ENCODE measurements around the gene DPH1.
A peak's percentile ranks its signal among the peaks of the same experiment; 100 is the strongest.

Gene DPH1

DNA sequence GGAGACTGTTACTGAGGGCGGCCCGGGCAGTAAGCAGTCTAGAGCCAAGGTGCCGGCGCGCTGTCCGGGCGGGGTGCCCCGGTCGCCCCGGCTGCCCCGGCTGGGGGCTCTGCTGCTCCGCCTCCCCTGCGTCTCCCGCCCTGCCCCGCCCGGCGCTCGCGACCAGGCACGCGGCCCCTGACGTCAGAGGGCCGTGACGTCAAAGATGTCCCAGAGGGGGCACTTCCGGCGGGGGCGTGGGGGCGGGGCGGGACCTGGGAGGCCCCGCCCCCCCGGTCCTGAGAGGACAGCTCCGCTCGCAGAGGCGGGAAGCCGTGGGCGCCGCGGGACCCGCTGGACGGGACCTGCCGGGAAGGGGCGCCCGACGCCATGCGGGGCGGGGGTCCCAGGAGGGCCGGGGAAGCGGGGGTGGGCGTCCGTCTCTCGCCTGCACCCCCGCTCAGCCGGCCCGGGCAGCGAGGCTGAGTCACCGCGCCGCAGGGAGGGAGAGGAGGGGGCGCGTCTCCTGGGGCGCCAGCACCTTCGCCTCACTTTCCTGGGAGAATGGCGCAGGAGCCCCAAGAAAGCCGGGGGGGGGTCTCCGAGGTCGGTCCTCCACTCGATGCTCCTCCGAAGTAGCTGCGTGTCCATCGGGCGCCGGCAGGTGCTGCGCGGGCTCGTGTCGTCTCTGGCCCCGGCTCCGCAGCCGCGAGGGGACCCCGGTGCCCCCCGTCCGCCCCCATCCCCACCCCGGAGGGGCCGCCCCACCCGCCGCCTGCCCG, 20.5 kb downstream of the DPH1 start:
- DNase-seq (ENCODE audit: low read depth): peak; percentile 70

DNA sequence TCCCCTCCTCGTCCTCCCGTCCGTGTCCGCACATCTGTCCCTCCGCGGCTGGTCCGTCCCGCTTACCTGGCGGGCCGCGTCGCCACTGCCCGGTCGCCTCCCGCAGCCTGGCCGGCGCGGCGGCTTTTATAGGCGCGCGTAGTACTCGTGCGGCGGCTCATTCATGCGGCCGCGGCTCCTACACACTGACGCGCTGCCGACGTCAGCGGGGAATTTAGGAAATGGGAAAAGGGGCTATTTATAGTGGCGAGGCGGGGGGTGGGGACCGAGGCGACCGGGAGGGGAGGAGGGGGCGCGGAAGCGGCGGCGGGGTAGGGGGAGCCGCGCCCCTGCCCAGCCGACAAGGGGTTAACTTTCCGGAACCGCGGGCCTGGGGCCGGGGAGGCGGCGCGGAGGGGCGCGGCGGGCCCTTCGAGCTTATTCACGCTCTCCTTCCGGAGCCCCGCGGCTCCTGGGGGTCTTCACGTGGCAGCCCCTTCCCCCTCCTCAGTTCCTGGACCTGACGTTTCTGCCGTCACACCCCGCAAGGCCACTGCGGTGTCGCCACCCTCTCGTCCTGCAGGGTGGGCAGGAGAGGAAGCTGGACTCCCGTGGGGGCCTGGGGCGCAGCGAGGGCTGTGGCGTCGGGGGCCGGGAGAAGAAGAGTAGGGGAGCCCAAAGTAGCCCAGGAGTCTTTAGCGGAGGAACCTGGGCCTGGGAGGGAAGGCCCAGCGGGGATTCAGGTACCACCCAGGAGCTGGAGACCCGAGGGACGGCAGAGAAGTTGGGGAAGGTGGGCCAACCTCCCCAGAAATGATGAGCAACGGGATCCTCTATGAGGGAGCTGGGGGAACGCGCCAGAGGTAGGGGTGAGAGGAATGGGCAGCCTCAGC, 21.3 kb downstream of the DPH1 start:
- peak; percentile 61 for DNase-seq (ENCODE audit: low read depth)

DNA sequence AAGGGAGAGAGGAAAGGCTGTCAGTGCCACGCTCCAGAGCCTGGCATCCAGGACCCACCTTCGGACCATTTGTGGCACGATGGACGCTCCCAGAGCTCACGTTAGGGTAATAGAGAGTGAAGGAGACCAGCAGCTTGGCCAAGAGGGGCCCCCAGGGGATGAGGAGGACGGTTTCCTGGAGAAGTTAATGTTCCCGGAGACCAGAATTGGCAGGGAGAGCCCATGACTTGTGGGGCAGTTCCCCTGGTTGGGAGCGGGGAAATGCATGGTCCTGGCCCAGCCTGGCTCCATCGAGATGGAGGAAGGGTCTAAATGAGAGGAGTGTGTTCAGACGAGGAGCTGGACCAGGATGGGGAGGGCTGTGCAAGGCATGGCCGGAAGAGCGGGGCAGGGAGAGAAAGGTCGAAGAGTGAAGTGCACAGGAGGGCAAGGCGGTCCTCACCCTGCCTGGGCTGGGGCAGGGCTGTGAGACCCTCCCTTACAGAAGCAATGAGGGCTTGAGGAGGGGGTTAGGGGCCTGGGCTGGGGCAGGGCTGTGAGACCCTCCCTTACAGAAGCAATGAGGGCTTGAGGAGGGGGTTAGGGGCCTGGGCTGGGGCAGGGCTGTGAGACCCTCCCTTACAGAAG, 22.1 kb downstream of the DPH1 start:
- DNase-seq (ENCODE audit: low read depth): no peak

DNA sequence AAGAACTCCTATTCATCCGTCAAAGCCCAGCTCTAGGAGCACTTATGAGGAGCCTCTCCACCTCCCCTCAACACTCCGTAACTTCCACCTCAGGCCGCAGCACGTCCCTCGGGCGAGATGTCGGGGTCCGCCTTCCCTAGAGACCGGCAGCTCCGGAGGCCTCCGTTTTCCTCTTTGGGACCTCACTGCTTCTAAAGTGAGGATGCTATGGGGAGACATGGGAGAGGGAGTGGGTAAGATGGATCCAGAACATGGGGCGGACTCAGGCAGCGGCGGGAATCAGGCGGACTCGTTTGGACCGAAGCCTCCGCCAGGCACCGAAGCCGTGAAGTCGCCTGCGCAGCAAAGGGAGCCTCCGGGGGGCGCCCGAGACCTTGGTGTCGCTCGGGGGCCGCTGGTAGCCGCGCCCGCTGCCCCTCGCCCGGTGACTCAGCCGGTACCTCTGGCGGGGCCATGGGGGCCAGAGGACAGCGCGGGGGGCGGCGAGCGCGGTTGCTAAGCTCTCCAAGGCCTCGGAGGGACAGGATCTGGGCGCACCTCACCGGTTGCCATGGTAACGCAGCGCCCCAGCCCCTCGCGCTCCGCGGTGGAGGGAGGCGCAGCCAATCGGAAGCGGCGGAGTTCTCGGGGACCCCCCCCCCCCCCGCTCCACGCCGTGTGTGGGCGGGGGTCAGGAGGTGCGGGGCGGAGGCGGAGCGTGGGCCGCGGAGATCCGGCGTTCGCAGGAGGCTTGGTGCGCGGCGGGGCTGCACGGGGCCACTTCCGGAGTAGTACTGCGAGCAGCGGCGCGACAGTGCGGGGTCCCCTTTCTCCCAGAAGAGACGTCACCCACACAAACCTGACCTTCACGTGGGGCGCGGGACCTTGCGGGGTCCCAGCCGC, 23.7 kb downstream of the DPH1 start:
- DNase-seq (ENCODE audit: low read depth): peak; percentile 81

DNA sequence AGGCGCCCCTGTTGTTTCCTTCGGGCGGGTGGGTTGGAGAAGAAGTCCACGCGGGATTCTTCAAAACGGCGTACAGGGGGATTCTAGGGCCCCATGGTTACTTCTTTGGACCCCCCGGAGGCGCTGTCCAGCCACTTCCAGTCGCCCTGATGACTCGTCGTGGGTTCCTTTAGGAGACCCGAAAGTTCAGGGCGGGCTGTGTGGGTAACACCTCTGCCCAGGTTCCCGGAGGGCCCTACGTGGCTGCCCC, 24.2 kb downstream of the DPH1 start:
- no peak for DNase-seq (ENCODE audit: low read depth)

DNA sequence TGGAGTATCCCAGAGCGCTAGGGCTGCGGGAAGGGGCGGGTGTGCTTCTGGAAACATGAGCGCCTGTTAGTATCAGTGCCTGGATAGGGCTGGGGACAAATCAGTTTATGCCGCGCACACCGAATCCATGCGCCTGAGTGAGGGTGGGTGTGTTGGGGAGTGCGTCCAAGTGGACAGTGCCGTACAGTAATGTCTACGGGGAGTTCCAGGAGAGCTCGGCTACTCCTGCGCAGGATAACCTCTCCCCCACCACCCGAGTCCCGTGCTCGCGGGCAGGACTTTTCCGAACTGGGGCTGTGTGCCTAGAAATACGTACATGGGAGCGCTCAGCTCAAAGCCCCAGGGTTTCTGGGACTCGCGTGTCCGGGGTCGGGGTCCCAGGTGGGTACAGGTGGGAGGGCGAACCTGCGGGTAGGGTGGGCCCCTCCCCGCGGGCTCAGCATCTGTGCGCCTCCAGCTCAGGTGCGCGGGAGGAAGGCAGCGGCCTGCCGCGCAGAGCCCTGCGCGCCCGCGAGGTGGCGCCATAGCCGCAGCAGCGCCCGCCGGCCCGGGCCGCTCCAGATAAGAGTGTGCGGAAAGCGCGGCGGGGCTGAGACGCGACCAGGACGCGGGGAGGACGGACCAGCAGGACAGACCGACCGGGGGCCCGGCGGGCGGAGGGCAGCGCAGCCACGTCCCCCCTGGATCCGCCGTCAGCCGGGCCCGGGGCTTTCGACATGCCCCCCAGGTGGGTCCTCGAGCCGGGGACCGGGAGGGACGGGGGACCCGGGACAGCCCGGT, 24.7 kb downstream of the DPH1 start, which contains the start of gene HIC1:
HIC1 (plus strand) TSS at position 592 of the 780 bp plus-strand sequence. CDS start 1,588 bp downstream, outside the sequence.
- DNase-seq (ENCODE audit: low read depth): peak; percentile 84

DNA sequence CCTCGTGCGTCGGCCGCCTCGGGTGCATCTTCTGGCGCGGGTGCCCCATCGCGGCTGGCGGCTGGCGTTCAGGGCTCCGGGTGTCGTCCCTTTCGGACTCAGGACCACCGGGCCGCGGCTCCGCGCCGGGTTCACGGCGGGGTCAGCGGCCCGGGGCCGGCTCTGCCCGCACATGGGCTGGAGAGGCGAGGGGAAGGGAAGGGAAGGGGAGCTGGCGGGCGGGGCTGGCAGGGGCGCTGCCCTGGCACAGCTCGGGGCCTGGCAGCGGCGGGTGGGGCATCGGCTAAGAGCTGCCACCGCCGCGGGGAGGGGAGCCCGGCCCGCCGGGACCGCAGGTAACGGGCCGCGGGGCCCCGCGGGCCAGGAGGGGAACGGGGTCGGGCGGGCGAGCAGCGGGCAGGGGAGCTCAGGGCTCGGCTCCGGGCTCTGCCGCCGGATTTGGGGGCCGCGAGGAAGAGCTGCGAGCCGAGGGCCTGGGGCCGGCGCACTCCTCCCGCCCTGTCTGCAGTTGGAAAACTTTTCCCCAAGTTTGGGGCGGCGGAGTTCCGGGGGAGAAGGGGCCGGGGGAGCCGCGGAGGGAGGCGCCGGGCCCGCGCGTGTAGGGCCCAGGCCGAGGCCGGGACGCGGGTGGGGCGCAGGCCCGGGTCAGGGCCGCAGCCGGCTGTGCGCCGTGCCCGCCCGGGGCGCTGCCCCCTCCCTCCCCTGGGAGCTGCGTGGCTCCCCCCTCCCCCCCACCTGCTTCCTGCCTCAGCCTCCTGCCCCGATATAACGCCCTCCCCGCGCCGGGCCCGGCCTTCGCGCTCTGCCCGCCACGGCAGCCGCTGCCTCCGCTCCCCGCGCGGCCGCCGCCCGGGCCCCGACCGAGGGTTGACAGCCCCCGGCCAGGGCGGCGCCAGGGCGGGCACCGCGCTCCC, 25.6 kb downstream of the DPH1 start:
- peak; percentile 74 for DNase-seq (ENCODE audit: low read depth)

DNA sequence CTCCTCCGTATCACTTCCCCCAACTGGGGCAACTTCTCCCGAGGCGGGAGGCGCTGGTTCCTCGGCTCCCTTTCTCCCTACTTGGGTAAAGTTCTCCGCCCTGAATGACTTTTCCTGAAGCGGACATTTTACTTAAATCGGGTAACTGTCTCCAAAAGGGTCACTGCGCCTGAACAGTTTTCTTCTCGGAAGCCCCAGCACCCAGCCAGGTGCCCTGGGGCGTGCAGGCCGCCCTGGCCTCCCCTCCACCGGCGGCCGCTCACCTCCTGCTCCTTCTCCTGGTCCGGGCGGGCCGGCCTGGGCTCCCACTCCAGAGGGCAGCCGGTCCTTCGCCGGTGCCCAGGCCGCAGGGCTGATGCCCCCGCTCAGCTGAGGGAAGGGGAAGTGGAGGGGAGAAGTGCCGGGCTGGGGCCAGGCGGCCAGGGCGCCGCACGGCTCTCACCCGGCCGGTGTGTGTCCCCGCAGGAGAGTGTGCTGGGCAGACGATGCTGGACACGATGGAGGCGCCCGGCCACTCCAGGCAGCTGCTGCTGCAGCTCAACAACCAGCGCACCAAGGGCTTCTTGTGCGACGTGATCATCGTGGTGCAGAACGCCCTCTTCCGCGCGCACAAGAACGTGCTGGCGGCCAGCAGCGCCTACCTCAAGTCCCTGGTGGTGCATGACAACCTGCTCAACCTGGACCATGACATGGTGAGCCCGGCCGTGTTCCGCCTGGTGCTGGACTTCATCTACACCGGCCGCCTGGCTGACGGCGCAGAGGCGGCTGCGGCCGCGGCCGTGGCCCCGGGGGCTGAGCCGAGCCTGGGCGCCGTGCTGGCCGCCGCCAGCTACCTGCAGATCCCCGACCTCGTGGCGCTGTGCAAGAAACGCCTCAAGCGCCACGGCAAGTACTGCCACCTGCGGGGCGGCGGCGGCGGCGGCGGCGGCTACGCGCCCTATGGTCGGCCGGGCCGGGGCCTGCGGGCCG, 26.5 kb downstream of the DPH1 start:
- peak; percentile 77 for DNase-seq (ENCODE audit: low read depth)

DNA sequence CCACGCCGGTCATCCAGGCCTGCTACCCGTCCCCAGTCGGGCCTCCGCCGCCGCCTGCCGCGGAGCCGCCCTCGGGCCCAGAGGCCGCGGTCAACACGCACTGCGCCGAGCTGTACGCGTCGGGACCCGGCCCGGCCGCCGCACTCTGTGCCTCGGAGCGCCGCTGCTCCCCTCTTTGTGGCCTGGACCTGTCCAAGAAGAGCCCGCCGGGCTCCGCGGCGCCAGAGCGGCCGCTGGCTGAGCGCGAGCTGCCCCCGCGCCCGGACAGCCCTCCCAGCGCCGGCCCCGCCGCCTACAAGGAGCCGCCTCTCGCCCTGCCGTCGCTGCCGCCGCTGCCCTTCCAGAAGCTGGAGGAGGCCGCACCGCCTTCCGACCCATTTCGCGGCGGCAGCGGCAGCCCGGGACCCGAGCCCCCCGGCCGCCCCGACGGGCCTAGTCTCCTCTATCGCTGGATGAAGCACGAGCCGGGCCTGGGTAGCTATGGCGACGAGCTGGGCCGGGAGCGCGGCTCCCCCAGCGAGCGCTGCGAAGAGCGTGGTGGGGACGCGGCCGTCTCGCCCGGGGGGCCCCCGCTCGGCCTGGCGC, 27.3 kb downstream of the DPH1 start:
- DNase-seq (ENCODE audit: low read depth): peak; percentile 62

DNA sequence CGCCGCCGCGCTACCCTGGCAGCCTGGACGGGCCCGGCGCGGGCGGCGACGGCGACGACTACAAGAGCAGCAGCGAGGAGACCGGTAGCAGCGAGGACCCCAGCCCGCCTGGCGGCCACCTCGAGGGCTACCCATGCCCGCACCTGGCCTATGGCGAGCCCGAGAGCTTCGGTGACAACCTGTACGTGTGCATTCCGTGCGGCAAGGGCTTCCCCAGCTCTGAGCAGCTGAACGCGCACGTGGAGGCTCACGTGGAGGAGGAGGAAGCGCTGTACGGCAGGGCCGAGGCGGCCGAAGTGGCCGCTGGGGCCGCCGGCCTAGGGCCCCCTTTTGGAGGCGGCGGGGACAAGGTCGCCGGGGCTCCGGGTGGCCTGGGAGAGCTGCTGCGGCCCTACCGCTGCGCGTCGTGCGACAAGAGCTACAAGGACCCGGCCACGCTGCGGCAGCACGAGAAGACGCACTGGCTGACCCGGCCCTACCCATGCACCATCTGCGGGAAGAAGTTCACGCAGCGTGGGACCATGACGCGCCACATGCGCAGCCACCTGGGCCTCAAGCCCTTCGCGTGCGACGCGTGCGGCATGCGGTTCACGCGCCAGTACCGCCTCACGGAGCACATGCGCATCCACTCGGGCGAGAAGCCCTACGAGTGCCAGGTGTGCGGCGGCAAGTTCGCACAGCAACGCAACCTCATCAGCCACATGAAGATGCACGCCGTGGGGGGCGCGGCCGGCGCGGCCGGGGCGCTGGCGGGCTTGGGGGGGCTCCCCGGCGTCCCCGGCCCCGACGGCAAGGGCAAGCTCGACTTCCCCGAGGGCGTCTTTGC, 28.0 kb downstream of the DPH1 start:
- peak; percentile 67 for DNase-seq (ENCODE audit: low read depth)

DNA sequence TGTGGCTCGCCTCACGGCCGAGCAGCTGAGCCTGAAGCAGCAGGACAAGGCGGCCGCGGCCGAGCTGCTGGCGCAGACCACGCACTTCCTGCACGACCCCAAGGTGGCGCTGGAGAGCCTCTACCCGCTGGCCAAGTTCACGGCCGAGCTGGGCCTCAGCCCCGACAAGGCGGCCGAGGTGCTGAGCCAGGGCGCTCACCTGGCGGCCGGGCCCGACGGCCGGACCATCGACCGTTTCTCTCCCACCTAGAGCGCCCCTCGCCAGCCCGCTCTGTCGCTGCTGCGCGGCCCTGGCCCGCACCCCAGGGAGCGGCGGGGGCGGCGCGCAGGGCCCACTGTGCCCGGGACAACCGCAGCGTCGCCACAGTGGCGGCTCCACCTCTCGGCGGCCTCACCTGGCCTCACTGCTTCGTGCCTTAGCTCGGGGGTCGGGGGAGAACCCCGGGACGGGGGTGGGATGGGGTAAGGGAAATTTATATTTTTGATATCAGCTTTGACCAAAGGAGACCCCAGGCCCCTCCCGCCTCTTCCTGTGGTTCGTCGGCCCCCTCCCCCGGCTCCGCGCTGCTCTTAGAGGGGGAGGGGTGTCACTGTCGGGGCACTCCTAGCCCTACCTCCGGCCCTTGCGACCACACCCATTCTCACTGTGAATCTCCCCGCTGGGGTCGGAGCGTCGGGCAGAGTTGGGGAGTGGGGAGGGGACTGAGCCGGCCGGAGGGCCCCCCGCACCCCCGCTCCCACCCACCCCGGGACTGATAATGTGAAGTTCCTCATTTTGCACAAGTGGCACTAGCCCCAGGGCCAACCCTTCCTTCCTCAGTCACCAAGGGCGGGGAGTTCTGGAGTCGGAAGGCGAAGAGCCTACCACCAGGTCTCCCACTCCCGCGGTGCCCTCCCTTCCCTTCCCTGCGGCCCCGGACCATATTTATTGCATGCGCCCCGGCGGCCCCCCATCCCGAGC, 28.9 kb downstream of the DPH1 start:
- peak; percentile 82 for DNase-seq (ENCODE audit: low read depth)

DNA sequence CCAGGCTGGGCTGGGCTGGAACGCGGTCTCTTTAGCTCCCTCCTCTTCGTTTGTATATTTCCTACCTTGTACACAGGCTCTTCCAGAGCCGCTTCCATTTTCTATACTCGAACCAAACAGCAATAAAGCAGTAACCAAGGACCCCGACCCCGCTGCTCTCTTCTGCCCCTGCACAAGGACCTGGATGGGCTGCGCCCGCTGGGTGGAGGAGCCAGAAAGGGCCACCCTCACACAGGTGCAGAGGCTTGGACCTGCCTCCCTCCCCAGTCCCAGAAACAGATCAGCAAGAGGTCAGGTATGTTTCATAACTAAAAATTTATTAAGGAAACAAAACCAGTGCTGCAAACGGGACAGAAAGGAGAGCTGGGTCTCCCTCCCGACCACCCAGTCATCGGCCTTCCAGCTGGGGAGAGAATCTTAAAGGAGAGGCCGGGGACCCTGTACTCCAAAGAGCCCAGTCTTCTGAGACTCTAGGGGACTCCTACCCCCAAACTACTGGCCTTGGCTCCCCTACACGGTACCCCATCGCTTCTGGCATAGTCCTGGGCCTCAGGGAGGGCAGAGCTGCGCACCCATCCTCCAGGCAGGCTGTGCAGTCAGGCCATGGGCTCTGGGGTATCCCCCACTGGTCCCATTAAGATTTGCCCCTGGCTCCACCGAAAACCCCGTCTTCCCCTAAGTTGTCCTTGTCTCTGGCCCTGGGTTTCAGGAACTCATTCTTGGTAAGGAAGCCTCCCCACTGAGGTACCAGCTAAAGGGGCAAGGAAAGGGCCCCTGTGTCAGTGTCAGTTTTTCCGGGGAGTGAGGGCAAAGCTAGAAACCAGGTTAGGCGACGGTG, 29.8 kb downstream of the DPH1 start:
- no peak for DNase-seq (ENCODE audit: low read depth)

DNA sequence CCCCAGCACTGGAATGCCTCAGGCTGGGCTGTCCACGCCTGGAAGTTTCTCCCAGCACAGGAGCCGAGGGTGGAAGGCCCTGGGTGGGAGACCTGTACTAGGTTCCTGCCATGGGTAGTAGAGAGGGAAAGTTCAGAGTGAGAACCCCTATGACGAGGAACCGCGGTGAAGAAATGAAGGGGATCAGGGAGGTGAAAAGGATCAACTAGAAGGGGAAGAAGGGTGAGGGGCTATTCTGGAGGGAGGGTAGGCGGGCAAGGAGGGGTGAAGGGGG, 30.4 kb downstream of the DPH1 start:
- DNase-seq (ENCODE audit: low read depth): no peak

DNA sequence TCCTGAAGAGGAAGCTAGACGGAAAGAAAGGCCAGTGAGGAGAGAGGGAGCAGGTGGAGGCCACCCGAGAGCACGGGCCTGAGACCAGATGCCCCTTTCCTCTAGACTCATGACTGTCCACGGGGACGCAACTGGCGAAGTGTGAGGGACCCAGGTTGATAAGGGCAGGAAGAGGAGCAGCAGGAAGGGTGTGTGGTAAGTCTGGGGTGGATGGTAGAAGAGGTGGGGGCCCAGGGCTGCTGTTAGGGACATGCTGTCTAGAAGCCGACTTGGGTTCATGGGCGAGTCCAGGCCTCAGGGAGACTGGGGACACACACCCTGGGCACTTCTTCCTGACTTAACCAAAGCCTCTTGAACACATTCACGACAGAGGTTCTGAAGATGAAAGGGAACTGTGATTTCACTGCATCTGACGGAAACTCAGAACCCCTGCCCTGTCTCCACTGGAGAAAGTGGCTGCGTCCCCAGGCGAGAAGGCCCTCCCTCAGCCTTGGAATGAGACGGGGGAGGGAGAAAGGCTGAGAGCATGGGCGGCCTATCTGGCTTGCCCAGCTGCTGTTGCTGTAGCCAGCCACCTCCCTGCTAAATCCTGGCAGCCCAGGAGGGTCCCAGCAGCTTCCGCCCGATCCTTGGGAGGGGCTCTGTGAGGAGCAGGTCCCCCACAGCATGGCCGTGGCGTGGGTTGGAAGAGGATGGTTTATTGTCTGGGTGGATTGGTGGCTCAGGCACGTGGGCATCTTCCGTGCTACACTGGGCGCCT, 30.9 kb downstream of the DPH1 start:
- peak; percentile 50 for DNase-seq (ENCODE audit: low read depth)

DNA sequence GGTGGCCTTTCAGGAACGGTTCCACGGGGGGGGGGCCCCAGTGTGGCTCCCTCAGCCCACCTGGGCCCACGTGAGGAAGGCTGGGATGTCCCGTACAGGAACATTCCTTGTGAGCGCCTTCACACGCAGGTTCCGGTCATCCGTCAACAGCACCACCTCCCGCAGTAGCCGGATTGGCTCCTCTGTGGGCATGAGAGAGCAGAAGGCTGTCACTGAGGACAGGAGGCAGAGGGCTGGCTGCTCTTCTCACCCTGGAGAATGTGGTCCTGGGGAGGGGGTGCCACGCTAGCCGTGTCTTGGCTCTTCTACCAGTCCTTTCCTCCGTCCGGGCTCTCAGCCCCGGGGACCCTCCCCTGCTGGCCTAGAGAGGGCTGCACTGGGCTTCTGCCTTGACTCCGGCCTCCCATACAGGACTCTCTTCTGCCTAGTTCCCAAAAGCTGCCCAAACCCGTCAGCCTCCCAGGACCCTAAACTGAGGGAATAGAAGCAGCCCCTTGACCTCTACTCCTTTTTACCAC, 31.5 kb downstream of the DPH1 start:
- no peak for DNase-seq (ENCODE audit: low read depth)

Measured in iris pigment epithelial cell (primary cell).